SIG-M5 treated with dmso at 0.1 percent for 504 hours (cell line): ENCODE data around the gene NAA10.
"Not testable (repeated sequence)": the region's sequence is repeated elsewhere in the genome, so short reads cannot be mapped to it uniquely, and the experiment has no call there.

ENCODE experiments used
- DNase-seq: peaks from one replicate; lab custom pipeline; 2025; ENCODE audit not compliant: unreplicated experiment; lab: John Stamatoyannopoulos, UW

The NAA10 gene

GRCh38 chrX:153934762-153935325 is at the start of gene NAA10:
Gene NAA10, minus strand, starts transcription at chrX:153935037. Its CDS starts 133 bp downstream, at chrX:153934904.
- peak; percentile 60 for DNase-seq

GRCh38 chrX:153983321-153983801 is 48.5 kb upstream of the NAA10 start:
- DNase-seq = peak; percentile 63

- peak; percentile 63 for DNase-seq
Observed at GRCh38 chrX:153981771-153982533, 47.1 kb upstream of the NAA10 start.

GRCh38 chrX:153981231-153981630 is 46.4 kb upstream of the NAA10 start:
- DNase-seq = no peak

GRCh38 chrX:153980394-153980793 is 45.6 kb upstream of the NAA10 start:
- not testable (repeated sequence) for DNase-seq

GRCh38 chrX:153974726-153975286 is 40.0 kb upstream of the NAA10 start:
- peak; percentile 40 for DNase-seq

GRCh38 chrX:153974003-153974725 is 39.3 kb upstream of the NAA10 start:
- DNase-seq = peak; percentile 24

GRCh38 chrX:153973127-153974002 is 38.5 kb upstream of the NAA10 start:
- no peak for DNase-seq

GRCh38 chrX:153972368-153973126 is 37.7 kb upstream of the NAA10 start, which contains the start of gene TMEM187:
Gene TMEM187, plus strand, starts transcription at chrX:153972754. Its CDS starts 9,309 bp downstream, at chrX:153982063.
- DNase-seq = peak; percentile 85

GRCh38 chrX:153971450-153972367 is 36.9 kb upstream of the NAA10 start, which contains the start of gene HCFC1:
Gene HCFC1, minus strand, starts transcription at chrX:153971818. Its CDS starts 978 bp downstream, at chrX:153970840.
- peak; percentile 87 for DNase-seq

- peak; percentile 77 for DNase-seq
Observed at GRCh38 chrX:153971124-153971449, 36.2 kb upstream of the NAA10 start.

GRCh38 chrX:153970357-153971123 is 35.7 kb upstream of the NAA10 start:
- DNase-seq = peak; percentile 70

GRCh38 chrX:153969904-153970356 is 35.1 kb upstream of the NAA10 start:
- DNase-seq = peak; percentile 51

- DNase-seq = no peak
Observed at GRCh38 chrX:153969125-153969903, 34.5 kb upstream of the NAA10 start.

- DNase-seq = peak; percentile 23
Observed at GRCh38 chrX:153968754-153969124, 33.9 kb upstream of the NAA10 start.

GRCh38 chrX:153968255-153968654 is 33.4 kb upstream of the NAA10 start:
- no peak for DNase-seq
